GM12875 (cell line): Measurements from ENCODE around the gene PFKFB4.
A peak's percentile ranks its signal among the peaks of the same experiment; 100 is the strongest.

Experiments
- H3K4me3 ChIP-seq: one replicate; pipeline ENCODE4 v1.5.1; 2011; ENCODE audit warnings: low read depth, low read length, control low read depth
- CTCF ChIP-seq: IDR thresholded peaks from 2 replicates; pipeline ENCODE4 v1.5.1; 2011; ENCODE audit warnings: low read depth, mild to moderate bottlenecking, control low read depth, inconsistent platforms, low read length, moderate library complexity, borderline replicate concordance; ENCODE audit not compliant: insufficient read depth

PFKFB4 gene

DNA sequence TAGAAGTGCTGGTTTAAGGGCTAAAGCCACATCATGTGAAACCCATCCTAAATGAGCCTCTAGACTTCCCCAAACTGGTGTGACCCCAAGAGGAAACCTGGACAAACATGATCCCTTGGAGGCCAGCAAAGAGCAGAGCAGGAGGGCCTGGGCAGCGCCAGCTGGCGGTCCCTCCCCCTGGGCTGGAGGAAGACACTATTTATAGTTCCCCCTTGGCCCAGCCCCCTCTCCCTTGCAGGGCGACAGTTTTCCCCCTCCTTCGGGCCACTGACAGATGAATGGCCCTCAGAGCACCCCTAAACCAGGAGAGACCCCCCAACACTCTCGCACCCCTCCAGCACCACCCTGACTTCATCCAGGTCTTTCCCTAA is 4.0 kb upstream of the PFKFB4 start:
- H3K4me3 ChIP-seq: no peak overlapping the region
- no peak for TF ChIP-seq CTCF

DNA sequence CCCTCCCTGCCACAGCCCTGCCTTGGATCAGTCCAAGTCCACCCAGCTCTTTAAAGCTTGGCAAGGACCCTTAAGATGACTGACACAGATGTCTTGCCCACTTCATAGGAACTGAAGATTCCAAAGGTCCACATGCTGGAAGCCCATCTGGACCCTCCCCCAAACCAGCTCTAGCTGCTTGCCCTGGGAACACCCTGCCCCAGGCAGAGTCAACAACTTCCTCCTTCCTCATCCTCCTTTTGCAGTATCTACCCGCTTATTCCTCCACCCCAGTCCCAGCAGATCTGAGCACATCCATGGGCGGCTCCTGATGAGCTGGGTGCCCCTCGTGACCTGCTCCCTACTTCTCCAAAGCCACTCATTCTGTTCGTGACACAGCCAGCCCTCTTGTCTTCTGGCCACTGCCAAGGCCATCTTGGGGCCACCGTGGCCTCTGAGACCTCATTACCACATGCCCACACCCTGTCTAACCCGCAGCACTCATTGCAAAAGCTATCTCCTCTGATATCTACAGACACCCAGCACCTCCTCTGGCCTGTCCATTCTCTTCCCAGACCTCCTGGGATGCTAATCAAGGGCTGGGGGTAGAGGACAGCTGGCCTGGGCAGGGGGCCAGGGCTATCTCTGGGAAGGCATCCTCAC is 2.0 kb upstream of the PFKFB4 start:
- H3K4me3 ChIP-seq: no peak overlapping the region

DNA sequence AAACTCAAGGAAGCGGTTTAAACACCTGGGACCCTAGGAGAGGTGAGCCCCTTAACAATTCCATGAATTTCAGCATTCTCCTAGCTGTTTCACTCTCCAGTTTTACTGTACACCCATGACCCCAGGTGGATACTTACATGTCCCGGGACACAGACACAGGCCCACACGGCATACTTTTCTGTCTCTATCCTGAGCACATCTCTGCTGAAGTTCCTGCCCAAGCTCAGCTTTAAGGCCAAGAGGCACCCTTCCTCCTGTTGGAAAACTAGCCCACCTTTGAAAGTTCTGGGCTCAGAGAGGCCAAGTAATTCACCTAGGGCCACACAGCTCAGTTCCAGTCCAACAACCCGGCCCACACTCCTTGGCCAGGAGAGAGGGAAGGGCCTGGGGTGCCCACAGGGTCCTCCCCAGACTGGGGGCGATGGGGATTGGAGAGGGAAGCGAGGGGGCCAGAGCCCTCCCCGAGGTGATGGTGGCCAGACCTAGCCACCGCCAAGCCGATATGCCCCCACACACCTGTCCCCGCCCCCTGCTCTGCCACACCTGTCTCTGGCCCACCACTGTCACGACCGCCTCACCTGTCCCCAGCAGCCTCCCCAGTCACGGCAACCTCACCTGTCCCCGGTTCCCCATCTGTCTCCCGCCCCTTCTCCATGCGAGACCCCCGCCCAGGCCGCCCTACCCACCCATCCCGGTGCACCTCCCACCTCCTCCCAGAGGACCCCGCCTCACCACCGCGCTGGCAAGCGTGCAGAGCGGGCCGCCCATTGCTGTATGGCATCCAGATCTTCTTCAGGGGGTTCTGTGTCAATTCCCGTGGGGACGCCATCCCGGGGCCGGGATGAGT is 431 bp downstream of the PFKFB4 start:
- H3K4me3 ChIP-seq: peak overlapping the region; percentile 55
- TF ChIP-seq CTCF: no peak

More for the DNA sequence above, 2.0 kb upstream of the PFKFB4 start:
- no peak for TF ChIP-seq CTCF

- peak overlapping the region; percentile 55 for H3K4me3 ChIP-seq
Measured at GRCh38 chr3:48555231-48555948, 1.2 kb downstream of the PFKFB4 start.

DNA sequence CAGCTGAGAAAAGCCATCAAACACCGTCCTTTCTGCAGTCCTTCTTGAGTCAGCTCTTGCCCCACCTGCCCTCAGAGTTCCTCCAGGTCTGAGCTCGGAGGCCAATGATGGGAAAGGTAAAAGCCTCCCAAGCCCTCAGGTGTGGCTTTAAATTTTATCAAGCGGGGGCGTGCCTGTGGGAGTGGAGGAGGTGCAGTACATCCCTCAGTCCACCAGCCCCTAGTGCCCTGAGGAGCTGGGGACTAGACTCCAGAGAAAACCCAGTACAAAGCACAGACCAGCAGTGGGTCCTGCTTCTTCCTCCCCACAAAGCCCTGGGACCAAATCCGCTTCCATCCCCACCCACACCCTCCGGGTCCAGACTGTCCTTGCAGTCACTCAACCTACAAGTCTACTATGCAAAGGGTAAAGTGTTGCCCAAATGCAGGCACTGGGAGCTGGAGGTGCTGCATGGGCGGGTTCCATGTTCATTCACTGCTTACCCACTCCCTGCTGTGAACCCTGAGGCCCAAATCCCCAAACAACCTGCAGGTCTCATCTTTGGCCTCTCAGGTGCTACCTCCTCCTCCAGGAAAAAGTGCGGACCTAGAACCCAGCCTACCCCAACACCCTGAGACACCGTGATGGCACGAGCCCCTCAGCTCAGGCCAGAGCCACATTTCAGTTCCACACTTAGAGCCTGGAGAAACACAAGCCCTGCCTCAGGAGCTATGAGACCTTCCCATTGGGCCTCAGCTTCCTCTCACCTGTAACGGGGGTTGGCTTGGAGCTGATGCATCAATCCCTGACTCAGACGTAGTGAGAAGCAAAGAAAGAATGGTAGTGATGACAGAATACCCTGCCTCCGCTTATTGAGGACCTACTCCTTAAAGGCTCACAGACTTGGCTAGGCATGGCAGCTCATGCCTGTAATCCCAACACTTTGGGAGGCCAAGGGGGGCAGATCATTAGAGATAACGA is 2.4 kb downstream of the PFKFB4 start:
- H3K4me3 ChIP-seq: no peak overlapping the region
- TF ChIP-seq CTCF: no peak

More at GRCh38 chr3:48555231-48555948, 1.2 kb downstream of the PFKFB4 start:
- no peak for TF ChIP-seq CTCF

DNA sequence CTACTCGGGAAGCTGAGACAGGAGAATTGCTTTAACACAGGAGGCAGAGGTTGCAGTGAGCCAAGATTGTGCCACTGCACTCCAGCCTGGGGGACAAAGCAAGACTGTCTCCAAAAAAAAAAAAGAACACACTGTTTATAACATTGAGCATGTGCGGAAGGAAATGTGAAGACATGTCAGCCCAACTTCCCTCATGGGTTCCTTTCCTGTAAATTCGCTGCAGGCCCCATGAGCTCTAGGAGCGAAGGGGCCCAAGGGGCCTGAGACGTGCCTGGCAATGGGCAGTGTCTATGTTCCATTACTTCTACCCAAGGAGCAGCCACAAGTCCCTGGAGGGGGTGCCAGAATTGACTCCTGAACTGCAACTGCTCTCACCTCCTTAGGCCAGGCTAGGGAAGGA is 3.2 kb downstream of the PFKFB4 start:
- H3K4me3 ChIP-seq: no peak overlapping the region
- no peak for TF ChIP-seq CTCF
